NCI-H1417 (cell line): Measurements from ENCODE around the gene TPSAB1.
"Not testable (repeated sequence)": the region's sequence is repeated elsewhere in the genome, so short reads cannot be mapped to it uniquely, and the experiment has no call there.

ENCODE experiments used
- DNase-seq, 3 experiments: peaks; one replicate each; lab custom pipeline; 2025; lab: John Stamatoyannopoulos, UW

The TPSAB1 gene

DNA sequence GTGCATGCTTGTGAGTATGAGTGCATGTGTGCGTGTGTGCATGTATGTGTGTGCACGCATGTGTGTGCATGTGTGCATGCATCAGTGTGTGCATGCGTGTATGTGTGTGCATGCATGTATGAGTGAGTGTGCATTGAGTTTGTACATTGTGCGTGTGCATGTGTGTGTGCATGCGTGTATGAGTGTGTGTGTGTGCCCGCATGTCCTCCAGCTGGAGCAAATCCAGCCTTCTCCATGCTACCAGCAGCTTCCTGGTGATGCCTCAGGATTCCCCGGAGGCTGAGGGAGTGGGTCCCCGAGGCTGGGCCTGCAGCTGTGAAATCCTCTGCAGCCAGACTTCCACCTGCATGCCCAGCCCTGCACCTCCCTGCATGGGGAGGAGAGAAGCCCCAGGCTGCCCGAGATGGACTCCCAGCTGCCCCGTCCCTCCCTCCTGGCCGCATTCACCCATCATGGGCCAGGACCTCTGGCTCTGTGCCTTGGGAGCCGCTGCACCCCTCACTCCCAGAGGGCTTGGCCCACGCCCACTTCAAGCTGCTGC, 24.7 kb downstream of the TPSAB1 start:
- DNase-seq: no peak

DNA sequence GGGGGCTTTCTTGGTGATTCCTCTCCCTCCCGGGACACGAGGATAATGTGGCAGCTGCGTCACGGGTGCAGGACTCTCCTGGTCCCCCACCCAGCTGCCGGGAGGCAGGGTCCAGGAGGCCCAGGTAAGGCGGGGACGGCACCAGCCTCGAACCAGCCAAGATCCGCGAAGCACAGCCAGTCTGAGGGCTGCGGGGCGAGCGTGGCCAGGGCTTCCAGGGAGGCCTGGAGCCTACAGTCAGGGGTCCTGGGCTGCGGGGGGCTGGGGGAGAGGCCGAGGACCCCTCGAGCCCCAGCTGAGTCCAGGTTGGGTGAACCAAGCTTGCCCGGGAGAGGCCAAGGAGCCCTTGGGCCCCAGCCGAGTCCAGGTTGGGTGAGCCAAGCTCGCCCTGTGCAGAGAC, 25.3 kb downstream of the TPSAB1 start:
- DNase-seq: no peak

DNA sequence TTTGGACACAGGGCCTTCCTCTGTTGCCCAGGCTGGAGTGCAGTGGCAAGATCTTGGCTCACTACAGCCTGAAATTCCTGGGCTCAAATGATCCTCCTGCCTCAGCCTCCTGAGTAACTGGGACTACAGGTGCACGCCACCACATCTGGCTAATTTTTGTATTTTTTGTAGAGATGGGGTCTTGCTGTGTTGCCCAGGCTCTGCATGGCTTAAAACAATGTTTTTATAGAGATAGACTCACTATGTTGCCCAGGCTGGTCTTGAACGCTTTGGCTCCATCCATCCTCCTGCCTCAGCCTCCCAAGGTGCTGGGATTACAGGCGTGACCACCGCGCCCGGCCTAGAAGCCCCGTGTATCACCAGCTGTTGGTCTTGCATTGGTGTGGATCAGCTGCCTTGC, 28.9 kb downstream of the TPSAB1 start:
- not testable (repeated sequence) for DNase-seq

DNA sequence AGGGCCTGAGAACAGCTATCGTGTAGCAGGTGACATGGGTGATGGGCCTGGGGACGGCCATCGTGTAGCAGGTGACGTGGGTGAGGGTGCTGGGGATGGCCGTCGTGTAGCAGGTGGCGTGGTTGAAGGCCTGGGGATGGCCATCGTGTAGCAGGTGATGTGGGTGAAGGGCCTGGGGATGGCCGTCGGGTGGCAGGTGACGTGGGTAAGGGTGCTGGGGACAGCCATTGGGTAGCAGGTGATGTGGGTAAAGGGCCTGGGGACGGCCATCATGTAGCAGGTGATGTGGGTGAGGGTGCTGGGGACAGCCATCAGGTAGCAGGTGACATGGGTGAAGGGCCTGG, 30.8 kb downstream of the TPSAB1 start:
- no peak for DNase-seq

DNA sequence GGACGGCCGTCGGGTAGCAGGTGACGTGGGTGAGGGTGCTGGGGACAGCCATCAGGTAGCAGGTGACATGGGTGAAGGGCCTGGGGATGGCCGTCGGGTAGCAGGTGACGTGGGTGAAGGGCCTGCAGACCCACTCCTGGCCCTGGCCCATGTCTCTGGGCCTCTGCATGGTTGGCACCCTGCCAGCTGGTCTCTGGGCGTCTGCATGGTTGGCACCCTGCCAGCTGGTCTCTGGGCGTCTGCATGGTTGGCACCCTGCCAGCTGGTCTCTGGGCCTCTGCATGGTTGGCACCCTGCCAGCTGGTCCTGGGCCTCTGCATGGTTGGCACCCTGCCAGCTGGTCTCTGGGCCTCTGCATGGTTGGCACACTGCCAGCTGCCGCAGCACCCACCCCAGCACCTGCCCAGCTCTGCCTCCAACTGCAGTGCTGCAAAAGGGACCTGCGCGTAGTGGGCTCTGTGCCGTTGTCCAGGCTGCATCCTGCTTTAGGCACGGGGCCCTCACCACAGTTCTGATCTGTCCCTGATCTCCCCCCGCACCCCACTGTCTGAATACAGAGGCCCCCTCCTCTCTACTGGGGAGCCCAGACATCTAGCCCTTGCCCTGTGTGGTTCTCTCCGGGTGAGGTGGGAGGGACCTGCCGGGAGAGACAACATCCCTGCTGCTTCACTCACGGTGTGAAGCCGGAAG, 31.4 kb downstream of the TPSAB1 start:
- peak; percentile 89 to 98 (median 95) for DNase-seq

DNA sequence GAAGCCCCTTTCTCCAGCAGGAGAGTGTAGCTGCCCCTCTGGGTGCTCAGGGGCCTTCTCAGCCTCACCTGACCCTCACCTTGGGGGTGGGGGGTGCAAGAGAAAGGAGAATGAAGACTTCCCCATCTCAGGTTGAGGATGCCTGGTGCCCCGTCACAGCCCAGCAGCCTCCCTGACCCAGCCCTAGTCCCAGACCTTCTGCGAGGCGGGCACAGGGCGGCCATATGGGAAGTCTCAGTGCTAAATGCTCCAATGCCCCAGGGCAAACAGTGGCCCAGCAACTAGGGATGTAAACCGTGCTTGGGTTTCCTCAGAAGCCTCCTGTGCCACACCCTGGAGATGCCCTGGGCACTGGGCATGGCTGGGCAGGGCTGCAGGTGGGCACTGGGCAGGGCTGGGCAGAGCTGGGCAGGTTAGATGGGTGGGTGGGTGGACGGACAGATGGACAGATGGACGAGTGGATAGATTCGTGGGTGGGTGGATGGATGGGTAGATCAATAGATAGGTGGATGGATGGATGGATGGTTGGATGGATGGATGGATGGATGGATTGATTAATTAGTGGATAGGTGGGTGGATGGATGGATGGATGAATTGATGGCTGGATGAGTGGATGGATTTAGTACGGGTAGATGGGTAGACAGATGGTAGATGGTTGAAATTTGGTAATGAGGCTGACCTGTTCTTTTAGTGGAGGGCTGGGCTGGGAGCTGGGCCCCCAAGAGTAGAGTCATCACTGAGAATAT, 32.1 kb downstream of the TPSAB1 start:
- no peak for DNase-seq

DNA sequence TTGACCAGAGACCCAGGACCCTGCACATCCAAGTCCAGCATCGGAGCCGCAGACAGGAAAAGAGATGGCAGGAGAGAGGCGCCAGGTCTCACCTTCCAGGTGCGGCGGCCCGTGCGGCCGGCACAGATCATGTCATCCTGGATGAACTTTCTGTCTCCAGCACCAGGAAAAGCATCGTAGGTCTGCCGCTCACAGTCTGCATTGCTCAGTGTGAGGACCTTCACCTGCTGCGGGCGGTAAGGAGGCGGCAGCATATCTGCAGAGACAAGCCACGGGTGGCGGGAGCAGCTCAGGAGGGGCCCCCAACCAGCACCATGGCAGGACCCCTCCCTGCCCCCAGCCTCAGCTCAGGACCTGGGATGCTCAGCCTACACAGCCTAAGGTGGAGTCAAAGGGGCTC, 33.3 kb downstream of the TPSAB1 start:
- DNase-seq: no peak

DNA sequence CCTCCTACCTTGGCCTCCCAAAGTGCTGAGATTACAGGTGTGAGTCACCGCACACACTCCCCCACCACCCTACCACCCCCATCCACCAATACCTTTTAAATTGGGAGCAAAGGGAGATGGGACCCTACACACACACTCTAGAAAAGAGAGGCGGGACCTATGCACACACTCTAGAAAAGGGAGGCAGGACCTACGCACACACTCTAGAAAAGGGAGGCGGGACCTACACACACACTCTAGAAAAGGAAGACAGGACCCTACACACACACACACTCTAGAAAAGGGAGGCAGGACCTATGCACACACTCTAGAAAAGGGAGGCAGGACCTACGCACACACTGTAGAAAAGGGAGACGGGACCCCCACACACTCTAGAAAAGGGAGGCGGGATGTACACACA, 34.3 kb downstream of the TPSAB1 start:
- DNase-seq: no peak

DNA sequence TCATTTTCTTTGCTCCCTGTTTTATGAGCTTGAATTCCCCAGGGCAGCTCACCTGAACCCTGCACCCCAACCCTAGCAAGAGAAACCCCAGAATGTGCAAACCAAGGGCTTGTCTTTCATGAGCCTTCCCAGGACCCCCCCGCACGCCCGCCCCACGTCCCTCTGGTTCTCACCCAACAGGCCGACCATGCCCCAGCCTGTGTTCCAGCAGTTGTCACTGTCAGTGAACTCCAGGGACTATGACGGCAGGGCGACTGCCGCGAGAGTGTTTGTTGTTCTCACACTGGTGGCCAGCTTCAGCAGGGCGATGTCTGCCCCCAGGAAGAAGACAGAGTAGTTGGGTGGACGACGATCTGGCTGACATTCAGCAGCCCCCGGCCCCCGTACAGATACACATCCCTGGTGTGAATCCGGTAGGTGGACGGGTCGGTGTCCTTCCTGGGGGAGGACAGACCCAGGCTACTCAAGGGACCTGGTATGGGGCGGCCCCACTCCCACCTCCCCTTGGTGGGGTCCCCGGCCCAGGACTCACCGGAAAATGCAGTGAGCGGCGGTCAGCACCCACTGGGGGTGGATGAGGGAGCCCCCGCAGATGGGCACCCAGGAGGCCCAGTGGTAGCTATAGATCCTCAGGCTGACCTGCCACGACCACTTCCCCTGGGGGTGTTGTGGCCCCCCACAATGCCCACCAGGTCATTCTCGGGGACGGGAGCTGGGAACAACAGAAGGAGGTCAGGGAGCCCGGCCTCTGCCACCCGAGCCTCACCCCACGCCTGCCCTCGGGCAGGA, 35.5 kb downstream of the TPSAB1 start:
- no peak for DNase-seq

DNA sequence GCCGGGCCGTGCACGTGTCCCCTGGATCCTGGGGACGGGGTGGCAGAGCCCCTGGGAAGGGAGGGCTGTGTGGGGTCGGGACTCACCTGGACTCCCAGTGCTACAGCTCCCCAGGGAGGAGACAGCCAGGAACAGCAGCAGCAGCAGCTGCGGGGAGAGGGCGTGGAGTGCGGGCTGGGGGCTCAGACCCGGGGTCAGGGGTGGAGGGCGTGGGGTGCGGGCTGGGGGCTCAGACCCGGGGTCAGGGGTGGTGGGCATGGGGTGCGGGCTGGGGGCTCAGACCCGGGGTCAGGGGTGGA, 36.0 kb downstream of the TPSAB1 start:
- no peak for DNase-seq

DNA sequence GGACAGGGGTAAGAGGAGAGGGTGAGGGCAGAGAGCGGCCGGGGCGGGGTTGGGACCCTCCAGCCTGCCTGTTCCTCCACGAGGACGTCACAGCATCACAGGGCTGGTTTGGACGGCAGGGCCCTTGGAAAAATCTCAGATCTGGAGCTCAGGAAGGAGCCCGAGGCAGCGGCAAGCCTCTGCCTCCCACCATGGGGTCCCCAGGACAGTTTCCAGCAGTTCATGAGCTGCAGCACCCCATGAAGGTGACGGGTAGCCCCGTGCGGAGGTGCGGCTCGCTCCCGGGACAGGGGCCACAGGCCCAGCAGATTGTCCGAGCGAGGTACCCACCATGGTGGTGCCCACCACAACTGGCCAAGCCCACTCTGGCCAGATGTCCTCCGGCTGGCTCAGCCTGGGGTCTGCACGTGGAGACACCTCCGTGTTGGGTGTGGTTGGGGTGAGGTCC, 36.7 kb downstream of the TPSAB1 start:
- DNase-seq: no peak

DNA sequence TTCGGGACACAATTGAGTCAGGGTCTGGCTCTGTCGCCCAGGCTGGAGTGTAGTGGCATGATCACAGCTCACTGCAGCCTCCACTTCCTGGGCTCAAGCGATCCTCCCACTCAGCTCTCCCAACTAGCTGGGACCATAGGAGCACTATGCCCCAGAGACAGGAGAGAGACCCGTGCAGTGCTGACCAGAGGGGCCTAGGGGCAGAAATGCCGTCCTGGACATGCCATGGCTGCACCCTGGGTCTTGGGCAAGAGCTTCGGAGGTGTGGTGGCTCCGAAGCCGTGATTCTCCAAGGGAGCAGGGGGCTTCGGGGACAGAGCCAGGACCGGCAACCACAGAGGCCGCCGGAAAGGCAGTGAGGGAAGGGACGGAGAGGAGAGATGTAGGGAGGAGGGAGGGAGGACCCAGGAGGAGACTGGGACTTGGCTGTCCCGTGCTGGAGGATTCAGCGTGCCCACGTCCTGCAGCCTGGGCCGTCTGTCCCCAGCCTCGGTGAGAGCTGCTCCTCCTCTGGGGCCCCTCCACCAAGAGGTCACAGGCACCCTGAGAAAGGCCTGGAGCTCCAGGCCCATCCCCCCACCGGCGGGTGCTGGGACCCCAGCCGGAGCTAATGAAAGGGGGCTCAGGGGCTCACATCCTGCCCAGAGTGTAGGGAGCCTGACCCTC, 37.2 kb downstream of the TPSAB1 start:
- DNase-seq: no peak

DNA sequence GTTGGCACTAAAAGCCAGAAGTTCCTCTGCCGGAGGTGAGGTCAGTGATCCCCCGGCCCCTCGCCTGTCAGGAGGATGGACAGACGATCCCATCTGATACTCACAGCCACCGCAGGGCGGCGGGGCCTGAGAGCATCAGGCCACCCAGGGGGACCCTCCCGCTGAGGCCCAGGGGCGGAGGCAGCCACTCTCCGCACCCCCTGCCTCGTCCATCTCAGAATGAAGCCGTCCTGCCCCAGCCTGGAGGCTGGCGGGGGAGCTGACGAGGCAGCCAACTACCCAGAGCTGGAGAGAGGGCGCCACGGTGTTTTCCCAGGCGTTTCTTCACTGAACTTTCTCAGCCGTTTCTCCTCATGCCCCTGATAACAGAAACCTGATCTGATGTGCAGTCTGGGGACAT, 38.0 kb downstream of the TPSAB1 start:
- peak in 1 of 3 experiments; percentile 19 for DNase-seq

DNA sequence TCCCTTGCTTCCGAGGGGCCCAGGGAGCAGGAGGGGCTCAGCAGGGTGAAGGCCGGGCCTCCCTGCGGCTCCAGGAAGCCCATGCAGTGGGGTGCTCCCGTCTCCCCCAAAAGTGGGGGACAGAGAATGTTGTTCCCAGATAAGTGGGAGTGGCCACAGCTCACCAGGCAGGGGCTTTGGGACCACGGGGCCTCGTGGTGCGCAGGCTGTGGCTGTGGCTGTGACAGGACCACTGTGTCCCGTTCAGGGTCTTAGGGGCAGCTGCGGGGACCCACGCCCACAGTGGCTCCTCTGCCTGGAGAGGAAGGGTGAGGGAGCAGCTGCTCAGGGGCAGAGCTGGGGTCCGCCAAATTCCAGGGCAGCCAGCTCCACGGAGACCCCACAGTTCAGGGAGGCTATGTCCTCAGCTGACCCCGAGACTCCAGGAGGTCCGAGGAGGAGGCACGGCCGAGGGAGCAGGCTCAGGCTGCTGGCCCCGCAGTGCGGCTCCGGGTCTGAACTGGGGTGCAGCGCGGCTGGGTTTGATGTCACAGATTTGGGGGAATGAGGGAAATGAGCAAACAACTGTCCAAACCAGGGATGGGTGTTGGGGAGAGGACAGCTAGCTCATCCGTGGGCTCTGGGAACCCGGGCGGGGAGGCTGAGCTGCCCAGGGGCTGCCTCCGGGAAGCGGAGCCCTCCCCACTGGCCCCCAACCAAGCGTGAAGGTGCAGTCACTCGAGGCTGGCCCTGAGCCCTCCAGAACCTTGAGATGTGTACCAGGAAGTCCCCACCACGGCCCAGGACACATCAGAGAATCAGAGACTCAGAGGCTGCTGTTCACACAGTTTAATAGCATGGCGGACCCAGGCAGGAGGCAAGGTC, 38.8 kb downstream of the TPSAB1 start:
- DNase-seq: no peak

DNA sequence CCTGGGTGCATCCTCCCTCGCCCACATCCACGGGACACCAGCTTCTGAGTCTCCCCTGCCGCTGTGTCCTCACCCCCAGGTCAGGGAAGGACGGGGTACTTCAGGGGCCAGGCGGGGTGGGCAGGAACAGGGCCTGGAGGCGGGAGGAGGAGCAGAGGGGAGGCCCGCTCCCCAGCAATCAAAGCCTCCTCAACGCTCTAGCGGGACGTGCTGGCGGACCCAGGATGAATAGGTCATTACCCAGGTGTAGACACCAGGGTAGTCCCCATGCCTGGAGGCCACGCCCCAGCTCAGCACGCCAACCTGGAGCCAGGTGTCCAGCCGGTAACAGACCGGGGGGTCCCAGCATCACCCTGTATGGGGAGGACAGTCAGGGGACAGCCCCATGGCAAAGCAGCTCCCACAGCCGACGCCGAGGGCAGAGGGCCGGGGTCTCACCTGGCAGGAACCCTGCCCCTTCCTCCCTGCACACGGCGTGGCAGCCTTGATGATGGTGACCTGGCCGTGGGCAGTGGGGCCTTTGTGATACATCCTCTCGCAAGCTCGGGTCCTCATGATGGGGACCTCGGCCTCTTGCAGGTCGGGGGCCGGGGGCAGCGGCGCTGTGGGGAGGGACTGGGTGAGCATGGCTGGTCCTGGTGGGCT, 39.6 kb downstream of the TPSAB1 start:
- no peak for DNase-seq

DNA sequence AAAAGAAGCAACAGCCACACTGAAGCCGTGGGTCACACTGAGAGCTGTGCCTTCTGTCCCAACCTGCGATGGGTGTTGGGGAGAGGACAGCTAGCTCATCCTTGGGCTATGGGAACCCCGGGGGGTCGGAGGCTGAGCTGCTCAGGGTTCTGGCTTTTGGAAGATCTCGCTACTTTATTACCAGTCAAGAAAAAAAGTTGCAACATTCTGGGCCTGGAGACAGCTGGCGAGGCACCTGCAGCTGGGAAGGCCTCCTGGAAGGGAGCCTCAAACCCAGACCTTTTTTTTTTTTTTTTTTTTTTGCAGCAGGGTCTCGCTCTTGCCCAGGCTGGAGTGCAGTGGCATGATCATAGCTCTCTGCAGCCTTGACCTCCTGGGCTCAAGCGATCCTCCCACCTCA, 40.3 kb downstream of the TPSAB1 start:
- no peak for DNase-seq

DNA sequence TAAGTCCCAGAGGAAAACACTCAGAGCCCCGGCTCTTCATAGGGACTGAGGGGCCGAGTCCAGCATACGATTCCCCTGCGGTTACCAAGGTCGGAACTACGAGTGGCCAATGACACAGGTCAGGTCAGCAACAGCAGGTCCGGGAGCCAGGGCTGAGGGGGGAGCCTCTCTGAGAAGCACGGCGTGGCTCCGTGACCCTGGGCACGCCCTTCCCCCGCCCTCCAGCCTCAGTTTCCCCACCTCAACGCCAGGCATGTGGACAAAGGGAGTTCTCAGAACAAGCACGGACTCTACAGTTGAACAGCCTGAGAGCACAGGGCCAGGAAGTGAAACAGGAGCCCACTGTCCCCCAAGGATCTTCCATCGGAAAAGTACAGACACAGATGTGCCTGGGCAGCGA, 41.0 kb downstream of the TPSAB1 start:
- no peak for DNase-seq

DNA sequence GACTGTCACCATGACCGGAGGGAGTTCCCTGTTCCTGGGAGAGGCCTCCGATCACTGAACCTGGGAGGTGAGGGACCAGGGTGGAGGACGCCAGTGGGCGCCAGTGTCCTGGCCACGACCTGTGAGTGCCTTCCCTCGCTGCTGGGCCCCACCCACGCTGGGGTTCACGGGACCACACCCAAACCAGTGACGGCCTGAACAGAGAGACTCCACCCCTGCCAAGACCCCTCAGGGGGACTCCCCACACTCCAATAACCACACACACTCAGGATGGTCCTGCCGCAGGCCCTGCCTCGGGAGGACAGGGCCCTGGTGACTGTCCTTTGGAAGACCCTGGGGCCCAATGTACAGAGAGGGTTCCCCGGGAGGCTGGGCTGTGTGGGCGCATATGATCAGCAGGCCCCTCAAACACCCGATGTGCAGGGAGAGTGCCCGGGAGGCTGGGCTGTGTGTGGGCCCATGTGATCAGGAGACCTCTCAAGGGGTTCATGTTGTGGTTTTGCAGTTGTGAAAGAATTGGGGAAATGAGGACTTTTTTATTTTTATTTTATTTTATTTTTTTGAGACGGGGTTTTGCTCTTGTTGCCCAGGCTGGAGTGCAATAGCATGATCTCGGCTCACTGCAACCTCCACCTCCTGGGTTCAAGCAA, 41.9 kb downstream of the TPSAB1 start:
- DNase-seq: no peak

DNA sequence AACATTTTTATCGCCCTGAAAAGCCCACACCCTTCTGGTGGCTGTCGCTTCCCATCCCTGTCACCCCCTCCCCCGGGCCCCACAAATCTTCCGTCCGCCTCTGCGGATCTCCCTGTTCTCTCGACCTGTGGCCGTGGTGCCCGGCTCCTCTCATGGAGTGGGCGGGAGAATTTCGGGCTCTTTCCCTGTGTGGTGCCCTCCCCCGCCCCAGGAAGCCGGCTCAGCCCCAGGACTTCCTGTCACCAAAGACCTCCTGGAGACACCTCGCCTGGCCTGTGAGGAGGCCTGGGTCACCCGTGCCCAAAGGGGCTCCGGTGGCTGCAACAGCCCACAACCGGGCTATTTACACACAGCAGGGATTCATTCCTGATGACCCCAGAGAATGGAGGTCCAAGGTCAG, 42.8 kb downstream of the TPSAB1 start:
- no peak for DNase-seq

DNA sequence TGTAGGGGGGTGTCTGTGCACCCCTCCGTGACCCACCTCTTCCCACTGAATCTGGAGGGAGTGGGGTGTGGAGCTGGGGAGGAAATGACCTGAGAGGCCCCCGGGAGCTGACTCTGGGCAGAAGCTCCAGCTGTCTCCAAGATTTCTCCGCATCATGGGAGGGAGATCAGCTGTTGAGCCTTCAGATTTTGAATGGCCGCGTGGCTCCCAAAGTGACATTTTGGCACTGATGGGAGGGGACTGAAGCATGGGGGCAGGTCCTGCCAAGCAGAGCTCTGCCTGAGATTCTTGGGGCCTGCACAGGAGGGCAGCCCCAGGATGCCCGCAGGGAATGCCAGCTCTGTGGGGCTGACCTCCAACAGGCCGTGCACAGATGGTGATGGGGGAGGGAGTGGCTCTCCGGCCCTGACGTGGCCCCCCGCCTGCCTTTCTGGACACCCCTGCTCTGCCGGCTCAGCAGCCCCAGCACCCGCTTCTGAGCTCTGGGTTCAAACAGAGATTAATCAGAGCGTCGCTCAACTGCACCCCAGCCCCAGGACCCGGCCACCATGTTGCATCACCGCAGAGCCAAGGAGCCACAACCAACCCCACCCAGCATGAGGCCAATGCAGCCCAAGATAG, 43.6 kb downstream of the TPSAB1 start:
- DNase-seq: no peak
